T-helper 1 cell (primary cell): ENCODE results near the gene TUBB3.
"Not testable (repeated sequence)": the region's sequence is repeated elsewhere in the genome, so short reads cannot be mapped to it uniquely, and the experiment has no call there.

Experiments used
- DNase-seq, 5 donors: peaks; one replicate each; pipeline ENCODE4 v3.0.0-alpha.2; 2012 to 2020

Gene TUBB3

DNA sequence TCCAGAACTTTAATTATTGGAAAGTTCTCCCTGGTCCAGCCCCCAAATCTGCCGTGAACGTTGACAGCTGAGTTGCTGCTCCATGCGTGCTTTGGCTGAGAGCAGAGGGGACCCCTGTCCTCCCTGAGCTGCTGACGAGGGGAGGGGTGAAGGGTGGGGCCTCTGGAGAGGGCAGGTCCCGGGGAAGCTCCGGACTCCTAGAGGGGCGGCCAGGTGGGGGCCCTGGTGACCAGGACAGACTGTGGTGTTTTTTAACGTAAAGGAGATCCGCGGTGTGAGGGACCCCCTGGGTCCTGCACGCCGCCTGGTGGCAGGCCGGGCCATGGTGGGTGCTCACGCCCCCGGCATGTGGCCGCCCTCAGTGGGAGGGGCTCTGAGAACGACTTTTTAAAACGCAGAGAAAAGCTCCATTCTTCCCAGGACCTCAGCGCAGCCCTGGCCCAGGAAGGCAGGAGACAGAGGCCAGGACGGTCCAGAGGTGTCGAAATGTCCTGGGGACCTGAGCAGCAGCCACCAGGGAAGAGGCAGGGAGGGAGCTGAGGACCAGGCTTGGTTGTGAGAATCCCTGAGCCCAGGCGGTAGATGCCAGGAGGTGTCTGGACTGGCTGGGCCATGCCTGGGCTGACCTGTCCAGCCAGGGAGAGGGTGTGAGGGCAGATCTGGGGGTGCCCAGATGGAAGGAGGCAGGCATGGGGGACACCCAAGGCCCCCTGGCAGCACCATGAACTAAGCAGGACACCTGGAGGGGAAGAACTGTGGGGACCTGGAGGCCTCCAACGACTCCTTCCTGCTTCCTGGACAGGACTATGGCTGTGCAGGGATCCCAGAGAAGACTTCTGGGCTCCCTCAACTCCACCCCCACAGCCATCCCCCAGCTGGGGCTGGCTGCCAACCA is 4.4 kb upstream of the TUBB3 start, which contains the start of gene MC1R:
Gene MC1R, plus strand, starts transcription at position 410 of the 895 bp plus-strand sequence. Its CDS starts 397 bp downstream, at position 807.
- no peak for DNase-seq

DNA sequence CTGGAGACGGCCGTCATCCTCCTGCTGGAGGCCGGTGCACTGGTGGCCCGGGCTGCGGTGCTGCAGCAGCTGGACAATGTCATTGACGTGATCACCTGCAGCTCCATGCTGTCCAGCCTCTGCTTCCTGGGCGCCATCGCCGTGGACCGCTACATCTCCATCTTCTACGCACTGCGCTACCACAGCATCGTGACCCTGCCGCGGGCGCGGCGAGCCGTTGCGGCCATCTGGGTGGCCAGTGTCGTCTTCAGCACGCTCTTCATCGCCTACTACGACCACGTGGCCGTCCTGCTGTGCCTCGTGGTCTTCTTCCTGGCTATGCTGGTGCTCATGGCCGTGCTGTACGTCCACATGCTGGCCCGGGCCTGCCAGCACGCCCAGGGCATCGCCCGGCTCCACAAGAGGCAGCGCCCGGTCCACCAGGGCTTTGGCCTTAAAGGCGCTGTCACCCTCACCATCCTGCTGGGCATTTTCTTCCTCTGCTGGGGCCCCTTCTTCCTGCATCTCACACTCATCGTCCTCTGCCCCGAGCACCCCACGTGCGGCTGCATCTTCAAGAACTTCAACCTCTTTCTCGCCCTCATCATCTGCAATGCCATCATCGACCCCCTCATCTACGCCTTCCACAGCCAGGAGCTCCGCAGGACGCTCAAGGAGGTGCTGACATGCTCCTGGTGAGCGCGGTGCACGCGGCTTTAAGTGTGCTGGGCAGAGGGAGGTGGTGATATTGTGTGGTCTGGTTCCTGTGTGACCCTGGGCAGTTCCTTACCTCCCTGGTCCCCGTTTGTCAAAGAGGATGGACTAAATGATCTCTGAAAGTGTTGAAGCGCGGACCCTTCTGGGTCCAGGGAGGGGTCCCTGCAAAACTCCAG is 3.4 kb upstream of the TUBB3 start:
- no peak for DNase-seq

DNA sequence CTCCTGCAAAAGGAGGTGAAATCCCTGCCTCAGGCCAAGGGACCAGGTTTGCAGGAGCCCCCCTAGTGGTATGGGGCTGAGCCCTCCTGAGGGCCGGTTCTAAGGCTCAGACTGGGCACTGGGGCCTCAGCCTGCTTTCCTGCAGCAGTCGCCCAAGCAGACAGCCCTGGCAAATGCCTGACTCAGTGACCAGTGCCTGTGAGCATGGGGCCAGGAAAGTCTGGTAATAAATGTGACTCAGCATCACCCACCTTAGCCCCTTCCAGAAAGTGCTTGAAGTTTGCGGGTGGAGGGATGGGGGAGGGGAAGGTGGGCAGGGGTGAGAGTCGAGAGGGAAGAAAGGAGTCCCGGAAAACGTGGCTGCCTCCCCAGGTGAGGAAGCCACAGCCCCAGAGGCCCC is 2.4 kb upstream of the TUBB3 start:
- DNase-seq = no peak

DNA sequence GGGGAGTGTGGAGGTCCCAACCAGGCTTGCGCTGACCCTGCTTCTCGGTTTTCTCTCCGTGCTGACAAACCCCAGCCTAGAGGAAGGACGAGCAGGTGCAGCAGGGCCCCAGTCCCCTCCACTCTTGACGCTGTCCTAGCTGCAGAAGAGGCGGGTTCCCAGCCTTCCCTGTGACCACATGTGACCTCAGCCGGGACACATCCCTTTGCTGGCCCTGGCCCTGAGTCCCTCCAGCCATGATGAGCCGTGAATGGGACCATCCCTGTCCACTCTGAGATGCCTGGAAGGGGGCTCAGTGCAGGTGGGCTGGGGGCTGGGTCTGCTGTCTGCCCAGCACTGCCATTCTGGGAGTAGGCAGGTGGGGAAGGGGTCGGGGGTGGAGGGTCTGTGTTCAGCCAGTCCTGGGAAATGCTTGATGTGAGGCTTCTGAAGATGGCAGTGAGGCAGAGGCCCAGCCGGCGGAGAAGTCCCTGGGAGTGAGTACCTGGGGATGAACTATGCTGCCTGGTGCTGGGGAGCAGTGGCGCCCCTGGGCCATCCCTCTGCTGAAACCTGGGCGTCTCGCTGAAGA is 1.9 kb upstream of the TUBB3 start:
- DNase-seq = no peak

DNA sequence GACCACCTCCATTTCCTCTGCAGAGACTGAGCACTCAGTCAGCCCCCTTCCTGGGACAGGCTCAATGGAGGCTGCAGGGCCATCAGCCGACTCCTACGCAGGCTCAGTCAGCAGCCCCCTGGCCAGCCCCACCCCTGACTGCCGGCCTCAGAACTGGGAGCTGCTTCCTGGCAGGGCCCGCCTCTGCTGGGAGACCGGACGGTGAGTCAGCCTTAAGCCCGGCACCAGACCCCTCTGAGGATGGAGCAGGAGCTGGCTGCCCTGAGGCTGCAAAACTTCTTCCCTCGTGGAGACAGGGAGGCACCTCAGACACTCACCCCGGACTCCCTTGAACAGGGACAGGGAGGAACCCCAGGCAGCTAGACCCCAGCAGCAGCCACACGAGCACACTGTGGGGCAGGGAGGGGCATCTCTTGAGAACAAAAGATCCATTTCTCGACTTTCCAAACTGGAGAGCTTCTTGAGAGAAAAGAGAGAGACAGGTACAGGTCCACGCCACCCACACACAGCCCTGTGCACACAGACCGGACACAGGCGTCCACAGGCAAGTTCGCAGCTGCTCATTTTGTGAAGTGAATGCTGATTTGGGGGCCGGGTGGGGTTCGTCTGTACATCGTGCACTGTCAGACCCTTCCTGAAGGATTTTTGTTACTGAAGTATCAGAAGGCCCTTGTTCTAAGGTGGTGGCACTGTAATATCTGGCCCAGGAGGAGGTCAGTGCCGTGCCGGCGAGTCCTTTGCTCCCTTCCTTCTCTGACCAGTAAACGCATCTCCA is 1.3 kb upstream of the TUBB3 start:
- peak in 1 of 5 donors; percentile 62 for DNase-seq

DNA sequence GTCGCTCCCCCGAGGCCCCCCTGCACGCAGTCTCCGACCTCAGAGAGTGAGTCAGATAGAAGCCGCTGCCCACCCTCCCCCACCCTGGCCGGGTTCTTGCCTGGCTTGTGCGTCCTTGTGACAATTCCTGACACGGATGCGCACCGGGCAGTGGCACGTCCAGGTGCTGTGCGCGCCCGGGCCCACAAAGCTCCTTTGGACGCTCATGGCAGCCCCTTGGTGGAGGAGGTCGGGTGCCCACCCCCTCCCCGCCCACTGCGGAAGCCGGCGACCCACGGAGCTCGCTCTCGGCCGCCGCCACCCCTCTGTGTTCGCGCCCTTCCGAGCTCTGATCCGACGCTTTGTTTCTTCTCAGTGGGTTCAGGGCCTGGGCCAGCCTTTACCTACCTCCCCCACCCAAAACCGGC is 662 bp upstream of the TUBB3 start:
- DNase-seq = peak in 1 of 5 donors; percentile 48

DNA sequence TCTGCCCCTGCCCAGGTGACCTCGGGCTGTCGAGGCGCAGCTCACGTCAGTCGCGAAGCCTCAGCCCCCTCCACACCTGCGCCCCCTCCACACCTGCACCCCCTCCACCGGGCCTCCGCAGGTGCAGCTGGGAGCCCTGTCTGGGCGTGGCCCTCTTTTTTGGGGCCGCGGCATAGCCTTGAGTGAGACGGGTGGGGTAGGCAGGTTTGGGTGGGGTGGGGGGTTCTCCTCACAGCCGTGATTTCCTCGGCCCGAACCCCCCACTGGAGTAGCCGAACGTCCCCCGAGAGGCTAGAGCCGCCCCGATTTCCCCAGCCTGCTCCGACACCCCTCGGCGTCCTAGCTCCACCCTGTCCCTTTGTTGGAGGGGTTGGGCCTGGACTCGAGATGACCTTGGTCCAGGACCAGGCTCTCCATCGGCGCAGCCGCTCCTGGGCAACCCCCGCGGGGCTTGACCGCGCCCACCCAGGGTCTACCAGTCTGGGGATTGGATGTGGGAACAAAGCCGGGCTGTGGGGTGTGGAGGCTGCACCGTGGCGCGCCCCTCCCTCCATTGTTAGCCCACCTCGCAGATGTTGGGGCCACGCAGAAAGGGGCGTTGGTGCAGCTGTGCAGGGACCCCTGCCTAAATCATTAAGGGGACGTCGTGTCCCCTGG is 626 bp downstream of the TUBB3 start:
- no peak for DNase-seq

DNA sequence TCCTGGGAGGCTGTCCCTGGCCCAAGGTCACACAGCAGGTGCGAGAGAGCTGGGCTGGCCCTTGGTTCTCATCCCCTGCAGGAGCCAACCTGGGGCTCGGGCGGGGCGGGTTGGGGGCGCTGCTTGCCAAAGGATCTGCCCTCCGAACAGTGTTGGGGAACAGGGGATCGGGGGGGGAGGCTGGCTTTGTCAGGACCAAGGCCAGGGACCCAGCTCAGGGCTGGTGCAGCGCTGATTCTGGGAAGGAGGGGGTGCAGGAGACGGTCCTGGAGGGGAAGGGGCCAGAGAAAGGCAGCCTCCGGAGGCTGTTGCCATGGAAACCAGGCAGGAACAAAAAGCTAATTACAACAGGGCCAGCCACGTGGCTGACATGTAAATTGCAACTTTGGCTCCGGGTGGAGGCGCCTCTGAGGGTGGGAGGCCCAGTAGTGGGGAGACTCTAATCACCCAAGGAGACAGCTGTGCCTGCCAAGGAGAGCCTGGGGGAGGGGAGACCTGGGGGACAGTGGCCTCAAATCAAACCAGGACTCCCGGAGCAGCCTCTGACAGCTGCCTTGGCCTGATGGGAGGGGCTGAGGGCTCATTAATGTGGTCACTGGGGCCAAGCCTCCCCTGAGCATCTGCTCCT is 1.3 kb downstream of the TUBB3 start:
- peak in 2 of 5 donors; percentile 35 to 52 for DNase-seq

DNA sequence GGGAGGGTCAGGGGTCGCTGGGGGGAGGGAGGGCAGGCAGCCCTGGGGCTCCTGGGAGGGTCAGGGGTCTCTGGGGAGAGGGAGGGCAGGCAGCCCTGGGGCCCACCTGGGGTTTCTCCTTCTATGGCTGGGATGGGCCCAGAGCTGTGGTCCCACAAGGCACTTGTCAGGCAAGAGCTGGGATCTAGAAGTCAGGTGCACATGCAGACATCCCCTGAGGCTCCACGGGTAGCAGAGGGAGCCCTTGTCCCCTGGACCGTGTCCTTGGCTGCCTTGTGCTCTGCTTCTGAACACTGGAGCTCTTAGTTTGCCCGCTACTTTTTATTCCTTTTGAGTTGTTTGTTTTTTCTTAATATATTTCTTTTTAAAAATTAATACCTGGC is 1.8 kb downstream of the TUBB3 start:
- DNase-seq = no peak

DNA sequence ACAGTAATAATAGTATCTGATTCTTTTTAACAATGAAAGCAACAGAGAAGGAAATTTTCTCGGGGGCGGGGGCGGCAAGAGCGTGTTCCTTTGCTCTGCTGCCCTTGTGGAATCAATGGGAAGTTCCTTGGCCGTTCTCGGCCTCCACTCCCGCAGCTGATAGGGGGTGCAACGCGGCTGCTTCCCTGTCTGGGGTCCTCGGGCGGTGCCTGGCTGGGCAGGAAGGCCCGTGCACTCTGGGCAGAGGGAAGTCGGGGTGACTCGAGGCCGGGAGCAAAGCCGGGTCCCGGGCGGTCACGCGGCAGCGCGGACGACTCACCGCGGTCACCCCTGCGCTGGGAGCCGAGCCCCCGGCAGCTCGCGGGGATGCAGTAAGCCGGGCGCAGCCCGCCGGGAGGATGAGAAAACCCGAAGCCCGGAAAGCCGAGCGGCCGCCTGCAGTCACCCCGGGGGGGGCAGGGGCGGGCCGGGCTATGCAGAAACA is 2.5 kb downstream of the TUBB3 start:
- no peak for DNase-seq

DNA sequence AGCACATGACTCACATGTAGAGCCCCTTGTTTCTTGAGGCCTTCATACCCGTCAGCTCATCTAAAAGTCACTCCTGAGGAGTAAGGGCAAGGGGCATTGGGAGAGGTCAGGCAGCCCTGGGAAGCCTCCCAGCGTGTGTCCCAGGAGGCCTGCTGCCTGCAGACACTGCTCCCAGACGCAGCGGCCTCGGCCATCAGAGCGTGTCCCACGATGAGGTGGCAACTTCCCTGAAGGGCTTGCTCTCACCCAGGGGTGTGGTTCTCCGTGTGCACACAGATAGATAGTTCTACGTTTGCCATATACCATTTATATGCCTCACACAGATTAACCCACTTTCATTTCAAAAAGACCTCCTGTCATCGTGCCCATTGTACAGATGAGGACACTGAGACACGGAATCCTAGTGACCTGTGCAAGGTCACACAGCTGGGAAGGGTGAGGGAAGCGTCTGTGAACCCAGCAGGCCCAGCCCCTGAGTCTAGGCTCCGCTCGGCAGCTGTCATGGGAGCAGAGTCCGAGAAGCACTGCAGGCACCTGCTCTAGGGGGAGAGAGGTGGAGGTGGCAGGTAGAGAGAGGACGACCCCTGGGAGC is 8.3 kb downstream of the TUBB3 start:
- DNase-seq = no peak

DNA sequence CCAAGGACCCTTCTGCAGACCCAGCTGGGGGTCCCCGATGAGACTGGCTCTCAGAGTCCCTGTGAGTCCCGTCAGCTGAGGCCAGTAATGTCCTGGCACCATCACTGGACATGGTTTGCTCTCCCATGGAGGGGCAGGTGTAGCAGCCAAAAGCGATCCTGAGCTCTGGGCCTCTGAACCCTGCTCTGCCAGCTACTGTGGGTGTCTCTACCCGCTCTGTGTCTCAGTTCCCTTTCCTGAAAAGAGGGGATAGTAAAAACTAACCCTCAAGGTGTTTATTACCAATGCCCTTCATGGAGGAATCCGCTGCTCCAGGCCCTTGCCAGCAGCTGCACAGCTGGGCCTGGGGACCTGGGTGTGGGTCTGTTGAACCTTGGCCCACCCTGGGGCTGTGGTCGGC is 8.8 kb downstream of the TUBB3 start:
- no peak for DNase-seq

DNA sequence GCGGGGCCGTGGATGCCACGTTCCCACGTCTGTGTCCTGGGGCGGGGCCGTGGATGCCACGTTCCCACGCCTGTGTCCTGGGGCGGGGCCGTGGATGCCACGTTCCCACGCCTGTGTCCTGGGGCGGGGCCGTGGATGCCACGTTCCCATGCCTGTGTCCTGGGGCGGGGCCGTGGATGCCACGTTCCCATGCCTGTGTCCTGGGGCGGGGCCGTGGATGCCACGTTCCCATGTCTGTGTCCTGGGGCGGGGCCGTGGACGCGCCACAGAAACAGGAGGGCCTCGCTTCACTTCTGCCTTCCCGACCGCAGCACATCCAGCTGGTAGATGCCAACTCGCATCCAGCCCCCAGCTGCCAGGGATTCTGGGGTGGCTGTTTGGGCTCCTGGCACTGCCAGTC is 10.9 kb downstream of the TUBB3 start:
- DNase-seq = not testable (repeated sequence)

DNA sequence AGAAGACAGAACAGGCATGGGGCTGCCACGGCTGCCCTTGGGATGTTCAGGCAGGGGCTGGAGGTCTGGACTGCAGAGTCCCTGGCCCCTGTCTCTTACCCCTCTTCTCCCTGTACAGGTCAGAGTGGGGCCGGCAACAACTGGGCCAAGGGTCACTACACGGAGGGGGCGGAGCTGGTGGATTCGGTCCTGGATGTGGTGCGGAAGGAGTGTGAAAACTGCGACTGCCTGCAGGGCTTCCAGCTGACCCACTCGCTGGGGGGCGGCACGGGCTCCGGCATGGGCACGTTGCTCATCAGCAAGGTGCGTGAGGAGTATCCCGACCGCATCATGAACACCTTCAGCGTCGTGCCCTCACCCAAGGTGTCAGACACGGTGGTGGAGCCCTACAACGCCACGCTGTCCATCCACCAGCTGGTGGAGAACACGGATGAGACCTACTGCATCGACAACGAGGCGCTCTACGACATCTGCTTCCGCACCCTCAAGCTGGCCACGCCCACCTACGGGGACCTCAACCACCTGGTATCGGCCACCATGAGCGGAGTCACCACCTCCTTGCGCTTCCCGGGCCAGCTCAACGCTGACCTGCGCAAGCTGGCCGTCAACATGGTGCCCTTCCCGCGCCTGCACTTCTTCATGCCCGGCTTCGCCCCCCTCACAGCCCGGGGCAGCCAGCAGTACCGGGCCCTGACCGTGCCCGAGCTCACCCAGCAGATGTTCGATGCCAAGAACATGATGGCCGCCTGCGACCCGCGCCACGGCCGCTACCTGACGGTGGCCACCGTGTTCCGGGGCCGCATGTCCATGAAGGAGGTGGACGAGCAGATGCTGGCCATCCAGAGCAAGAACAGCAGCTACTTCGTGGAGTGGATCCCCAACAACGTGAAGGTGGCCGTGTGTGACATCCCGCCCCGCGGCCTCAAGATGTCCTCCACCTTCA is 11.7 kb downstream of the TUBB3 start:
- DNase-seq = no peak

DNA sequence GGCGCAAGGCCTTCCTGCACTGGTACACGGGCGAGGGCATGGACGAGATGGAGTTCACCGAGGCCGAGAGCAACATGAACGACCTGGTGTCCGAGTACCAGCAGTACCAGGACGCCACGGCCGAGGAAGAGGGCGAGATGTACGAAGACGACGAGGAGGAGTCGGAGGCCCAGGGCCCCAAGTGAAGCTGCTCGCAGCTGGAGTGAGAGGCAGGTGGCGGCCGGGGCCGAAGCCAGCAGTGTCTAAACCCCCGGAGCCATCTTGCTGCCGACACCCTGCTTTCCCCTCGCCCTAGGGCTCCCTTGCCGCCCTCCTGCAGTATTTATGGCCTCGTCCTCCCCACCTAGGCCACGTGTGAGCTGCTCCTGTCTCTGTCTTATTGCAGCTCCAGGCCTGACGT is 12.5 kb downstream of the TUBB3 start:
- not testable (repeated sequence) for DNase-seq

DNA sequence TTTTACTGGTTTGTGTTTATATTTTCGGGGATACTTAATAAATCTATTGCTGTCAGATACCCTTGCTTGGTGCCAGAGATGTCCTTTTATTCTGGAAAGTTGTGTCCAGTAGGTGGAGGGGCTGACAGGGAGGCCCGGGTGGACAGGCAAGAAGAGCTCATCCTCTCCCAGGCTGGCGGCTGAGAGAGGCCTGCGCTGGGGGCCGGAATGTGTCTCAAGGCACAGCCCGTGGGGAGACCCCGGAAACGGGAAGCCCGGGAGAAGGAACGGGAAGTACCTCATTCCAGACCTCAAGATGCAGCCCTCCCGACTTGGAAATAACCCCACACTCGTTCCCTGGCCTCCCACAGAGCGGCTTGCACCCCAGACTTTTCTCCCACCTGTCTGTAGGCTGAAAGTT is 12.9 kb downstream of the TUBB3 start:
- no peak for DNase-seq

DNA sequence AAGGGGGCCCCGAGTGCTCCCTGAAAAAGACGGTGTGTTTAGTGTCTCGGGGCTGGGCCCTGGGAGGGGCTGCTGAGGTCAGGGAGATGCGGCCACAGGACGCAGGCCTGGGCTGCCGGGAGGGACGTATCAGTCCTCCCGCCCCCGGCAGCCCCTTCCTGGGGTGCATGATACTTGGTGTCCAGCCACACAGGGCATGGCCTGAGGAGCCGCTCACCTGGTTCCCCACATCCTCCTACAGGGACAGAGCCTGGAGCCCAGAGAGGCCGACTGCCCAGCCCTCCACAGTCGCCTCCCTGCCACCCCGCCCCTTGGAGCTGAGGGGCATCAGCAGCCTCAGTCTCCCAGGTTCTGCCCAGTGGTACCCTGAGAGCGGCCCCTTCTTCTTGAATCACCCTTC is 13.4 kb downstream of the TUBB3 start:
- no peak for DNase-seq

DNA sequence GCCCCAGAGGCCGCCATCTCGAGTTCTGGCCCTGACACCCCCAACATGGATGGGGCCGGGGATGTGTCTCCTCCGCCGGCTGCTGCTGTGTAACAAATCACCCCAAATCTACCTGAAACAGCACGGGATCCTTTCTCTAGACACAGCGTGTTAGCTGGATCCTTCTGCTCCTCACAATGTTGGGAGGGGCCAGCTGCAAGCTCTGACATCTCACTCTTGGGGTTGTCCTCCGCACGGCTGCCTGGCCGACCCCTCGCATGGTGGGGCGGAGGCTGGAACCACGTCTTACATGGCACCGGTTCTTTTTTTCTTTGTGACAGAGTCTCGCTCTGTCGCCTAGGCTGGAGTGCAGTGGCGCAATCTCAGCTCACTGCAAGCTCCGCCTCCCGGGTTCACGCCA is 13.8 kb downstream of the TUBB3 start:
- DNase-seq = no peak

DNA sequence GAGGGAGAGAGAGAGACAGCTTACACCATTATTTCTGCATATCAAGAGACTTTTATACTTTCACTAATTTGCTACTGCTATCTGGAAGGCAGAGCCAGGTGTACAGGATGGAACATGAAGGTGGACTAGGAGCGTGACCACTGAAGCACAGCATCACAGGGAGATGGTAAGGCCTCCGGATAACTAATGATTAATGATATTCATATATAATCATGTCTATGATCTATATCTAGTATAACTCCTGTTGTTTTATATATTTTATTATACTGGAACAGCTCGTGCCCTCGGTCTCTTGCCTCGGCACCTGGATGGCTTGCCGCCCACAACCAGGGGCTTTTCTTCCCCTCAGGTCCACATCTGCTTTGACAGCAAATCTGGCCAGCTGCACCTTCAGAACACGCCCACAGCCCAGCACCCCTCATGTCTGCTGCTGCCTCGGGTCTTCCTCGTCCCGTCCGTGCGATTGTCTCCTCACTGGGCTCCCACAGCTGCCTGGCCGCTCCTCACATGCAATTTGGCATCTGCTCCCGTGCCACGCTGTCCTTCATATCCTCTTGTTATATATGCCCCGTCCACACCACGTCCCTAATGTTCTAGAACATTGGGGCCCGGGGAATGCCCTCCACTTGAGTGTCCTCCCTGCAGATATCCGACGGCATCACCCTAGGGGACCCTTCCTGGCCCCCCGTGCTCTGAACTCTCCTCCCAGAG is 15.2 kb downstream of the TUBB3 start:
- DNase-seq = no peak
